Fibroblast of skin of back (primary cell): ENCODE results near the gene PHC2.

ENCODE experiments used
- DNase-seq: peaks from one replicate; pipeline ENCODE4 v3.0.0-alpha.2; 2013

The PHC2 gene

DNA sequence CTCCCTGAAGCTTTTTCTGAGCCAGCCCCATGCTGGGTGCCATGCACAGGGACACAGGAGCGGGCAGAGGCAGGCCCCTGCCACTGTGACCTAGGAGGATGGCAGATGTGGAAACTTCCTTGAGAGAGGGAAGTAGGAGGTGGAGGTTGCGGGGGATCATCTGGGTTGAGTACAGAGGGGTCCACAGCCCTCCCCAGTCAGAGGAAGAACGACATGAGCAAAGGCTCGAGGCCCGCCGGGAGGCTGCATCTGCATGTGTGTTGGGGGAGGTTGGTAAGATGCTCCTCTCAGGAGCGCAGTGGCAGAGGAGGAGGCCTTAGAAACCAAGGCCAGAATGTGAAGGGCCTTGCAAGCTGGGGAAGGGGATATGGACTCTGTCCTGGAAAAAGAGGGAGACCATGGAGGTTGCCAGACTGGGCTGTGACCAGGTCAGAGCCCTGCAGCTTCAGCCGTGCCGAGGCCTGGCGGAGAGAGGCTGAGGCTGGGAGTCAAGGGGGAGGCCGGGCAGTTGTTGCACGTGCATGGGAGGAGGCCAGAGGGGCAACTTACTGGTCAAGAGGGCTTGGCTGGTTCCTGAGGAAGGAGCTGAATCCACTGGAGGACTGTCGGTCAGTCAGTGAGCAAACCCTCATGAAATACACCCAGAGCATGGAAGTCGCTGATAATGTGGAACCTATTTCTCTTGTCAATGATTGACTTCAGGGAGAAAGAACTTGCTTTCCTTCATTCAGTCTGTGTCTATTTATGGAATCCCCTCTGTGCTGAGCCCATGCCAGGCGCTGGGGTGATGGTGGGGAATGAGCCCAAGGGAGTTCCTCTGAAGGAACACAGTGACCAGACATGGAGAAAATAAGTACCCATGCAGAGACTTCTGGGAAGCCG lies 141.7 kb downstream of the PHC2 start:
- no peak for DNase-seq

- no peak for DNase-seq
Measured at GRCh38 chr1:33287317-33287716, 143.6 kb downstream of the PHC2 start.

DNA sequence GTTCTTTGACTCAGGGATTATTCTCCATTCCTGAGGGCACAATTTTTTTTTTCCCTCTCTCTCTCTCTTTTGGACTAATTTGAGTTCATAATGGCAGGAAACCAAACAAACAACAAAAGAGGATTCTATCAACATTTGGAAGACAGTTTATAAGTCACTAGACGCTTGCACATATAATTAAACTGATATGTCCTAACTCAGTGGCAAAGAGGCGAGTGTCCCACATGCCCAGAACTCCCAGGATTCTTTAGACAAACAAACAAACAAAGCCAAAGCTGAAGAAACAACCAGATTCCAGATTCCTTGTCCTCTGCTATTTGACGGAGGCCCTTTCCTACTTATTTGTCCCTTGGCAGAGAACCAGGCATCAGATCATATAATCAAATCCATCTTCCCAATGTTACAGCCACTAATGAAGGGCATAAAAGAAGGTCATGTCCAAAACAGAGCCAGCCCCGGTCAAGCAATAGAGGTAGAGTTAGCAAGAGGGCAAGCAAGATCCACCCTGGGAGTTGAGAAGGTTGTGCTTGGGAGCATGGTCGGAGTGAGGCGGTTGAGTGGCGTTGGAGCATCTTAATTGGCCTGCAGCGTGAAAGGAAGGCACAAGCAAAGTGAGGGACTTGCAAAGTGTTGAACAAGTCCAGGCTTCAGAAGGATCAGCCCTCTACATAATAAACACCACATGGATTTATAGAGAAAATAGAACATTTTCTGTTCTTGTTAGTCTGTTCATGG lies 144.3 kb downstream of the PHC2 start:
- DNase-seq, result no peak

DNA sequence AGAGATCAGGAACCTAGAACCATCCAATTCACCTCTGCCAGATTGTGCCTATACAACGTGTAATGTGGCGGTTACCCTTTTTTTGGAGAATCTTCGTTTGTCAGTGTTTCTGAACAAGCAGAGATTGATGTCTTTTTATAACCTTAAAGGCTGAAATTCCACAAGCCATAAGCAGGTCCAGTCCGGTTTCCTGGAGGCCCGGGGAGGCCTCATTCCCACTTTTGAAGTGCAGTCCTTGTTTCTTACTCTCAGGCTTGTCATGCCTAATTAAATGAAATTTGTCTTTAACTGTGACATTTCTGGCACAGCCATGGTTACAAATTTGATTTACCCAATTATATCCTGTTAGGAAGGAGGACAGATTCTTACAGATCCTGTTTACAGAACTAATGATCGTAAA lies 146.8 kb downstream of the PHC2 start:
- DNase-seq, result no peak

- DNase-seq, result no peak
Measured at GRCh38 chr1:33282791-33283190, 148.1 kb downstream of the PHC2 start.

DNA sequence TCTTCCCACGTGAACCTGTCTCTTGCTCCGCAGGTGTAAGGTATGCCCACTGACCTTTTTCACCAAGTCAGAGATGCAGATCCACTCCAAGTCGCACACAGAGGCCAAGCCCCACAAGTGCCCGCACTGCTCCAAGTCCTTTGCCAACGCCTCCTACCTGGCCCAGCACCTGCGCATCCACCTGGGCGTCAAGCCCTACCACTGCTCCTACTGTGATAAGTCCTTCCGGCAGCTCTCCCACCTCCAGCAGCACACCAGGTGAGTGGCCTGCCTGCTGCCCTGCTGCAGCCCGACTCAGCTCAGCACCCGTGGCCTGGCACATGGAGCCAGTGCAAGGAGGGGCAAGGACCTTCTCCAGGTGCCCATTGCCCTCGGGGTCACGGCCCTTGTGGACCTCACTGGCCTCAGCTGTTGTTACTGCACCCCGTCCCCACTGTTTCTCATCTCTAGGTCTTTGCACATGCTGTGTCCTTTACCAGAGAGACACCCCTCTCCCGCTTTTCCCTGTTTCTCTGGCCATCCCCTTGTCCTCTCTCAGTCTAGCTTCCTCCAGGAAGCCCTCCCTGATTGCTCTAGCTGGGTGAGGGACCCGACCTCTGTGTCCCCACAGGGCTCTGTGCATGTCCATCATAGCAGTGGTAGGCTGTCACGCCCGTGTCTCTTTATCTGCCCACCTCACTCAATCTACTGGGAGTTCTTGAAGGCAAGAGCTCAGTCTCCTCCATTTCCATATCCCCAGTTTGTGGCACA lies 149.2 kb downstream of the PHC2 start:
- DNase-seq, result no peak

GRCh38 chr1:33280091-33280661 lies 150.7 kb downstream of the PHC2 start:
- no peak for DNase-seq

DNA sequence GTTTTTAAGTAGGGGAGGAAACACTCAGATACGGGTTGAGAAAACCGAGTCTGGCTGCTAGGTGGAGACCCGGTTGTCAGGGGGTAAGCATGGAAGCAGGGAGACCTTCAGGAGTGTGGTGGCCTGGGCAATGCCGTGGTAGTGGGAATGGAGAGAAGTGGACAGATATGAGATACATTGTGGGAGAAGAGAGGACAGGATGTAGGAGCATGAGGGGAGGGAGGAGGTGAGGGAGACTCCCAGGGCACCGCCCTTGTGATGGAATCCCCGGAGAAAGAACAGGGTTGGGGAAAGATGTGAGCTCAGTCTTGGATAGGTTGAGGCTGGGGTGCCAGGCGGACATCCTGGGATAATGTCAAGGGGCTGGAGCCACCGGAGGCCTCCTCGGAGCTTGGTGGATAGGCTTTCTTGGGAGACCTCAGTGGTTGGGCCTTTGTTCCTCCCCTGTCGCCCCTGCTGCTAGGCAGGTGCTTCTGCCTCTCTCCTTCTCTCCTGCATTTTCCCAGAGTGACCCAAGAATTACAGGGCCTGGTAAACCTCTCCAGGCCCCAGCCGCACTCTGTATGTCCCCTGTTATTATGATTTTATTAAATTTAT lies 153.3 kb downstream of the PHC2 start:
- no peak for DNase-seq

DNA sequence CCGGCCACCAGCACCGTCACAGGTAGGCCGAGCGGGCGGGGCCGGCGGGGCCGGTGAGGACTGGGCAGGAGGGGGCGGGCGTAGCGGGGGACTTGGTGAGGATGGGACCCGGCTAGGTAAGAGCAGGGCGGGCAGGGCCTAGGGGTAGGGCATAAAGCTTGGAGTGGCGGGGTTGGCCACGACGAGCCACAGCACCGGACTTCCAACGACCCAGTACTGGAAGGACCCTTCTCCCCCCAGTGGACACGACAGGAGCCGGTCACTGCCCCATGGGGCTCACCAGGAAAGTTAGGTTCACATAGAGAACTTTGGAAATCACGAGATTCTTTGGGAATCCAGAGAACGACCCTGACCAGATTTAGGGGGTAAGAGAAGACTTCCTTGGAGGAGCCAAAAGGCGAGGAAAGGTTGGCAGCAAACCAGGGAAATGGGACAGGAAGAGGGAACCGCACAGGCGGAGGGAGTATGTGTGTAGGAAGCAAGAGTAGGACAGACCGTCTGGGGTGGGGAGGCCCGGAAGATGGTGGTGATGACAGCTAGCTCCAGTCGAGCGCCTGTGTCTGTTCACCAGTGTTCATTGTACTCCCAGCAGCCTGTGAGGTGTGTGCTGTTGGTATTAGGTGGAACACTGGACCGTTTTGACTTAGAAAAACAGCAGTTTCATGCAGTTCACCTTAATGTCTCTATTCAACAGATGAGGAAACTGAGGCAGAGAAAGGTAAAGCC lies 154.2 kb downstream of the PHC2 start:
- no peak for DNase-seq

DNA sequence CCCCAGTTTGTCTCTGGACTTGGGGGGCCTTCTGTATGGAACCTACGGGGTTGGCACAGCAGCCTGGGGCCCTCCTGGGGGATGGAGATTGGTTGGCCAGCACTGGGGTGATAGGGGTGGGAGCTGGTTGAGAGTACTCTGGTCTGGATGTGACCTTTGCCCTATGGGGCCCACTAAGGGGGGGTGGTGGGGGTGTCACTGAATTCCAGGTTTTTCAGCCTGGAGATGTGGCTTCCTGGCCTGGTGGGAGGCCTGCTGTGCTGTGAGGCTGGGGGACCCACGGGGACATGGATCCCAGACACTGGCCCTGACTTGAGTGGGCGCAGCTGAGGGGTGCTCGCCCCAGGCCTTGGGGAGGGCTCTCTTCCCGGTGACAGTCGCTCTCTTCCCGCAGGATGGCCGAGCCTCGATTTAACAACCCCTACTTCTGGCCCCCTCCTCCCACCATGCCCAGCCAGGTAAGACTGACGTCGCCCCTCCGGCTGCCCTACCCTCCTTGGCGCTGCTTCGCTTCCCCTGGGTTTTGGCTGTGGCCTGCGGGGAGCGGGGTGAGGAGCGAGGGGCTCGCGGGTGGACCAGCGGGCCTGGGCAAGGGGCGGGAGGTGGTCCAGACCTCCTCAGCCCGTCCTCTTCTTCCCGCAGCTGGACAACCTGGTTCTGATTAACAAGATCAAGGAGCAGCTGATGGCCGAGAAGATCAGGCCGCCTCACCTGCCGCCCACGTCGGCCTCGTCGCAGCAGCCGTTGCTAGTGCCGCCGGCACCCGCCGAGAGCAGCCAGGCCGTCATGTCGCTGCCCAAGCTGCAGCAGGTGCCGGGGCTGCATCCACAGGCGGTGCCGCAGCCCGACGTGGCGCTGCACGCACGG lies 155.0 kb downstream of the PHC2 start:
- DNase-seq, result no peak

DNA sequence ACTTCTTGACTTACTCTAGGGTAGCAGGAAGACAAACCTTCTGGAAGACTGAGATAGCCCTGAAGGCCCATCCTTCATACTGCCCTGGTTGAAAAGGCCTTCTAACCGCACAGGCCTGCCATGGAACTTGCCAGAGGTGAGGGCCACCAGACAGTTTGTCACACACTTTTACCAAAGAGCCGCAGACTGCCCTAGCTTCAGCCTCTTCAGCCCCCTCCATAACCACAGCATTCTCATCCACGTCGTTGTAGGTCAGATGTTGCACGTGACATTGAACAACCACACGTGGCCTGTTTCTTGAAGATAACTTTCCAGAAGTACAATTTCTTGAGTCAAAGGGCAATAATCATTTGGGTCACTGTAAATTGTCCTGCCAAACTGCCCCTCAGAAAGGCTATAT lies 155.7 kb downstream of the PHC2 start:
- no peak for DNase-seq

DNA sequence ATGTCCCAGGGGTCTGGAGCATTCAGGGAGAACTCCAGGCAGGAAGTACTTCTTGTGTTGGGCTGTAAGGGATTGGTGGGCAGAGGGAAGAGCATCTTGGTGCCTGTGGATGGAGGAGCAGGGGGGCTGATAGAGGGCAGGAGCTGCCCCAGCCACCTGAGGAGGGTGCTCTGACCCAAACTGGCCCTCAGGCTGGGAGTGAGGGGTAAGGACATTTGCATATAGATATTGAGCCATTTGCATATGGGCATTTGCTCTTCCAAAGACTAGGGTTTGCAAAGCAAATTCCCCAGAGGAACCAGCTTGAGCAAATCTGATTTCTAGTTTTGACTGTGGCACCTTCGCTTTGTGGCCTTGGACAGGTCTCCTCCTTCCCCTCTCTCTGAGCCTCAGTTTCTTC lies 156.4 kb downstream of the PHC2 start:
- no peak for DNase-seq

DNA sequence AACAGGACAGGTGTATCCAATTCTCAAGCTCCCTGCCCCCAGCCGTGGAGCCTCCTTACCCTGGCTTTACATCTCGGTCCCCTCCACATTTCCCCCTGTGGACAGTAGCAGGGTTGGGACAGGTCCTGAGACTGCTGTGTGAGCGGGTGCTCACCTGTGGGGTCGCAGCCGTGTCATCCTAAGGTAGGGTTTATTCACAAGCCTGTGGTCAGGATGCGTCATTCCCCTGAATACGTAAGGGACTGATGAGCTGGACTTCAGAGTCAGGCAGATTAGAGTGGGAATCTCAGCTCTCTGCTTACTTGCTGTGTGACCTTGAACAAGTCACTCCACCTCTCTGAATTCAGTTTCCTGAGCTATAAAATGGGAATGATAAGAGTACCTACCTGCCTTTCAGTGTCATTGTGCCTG lies 156.9 kb downstream of the PHC2 start:
- DNase-seq, result no peak
